Measurements from ENCODE around the gene CCDC24. TPM values are rescaled to one million over a fixed set of nuclear protein-coding genes. Genes with fewer than 3 reads are reported as not detected.

CCDC24 gene
- total RNA-seq (2014; rRNA removed; shearing (Covaris generic)) (1.9 and 8.9 TPM in 2 replicates), total RNA-seq (2022) (4.6 and 9.2 TPM in 2 replicates), Bru-seq, nascent RNA (percentile 40 among the genes with signal in this experiment), BruChase-seq, experiment 1, labeled RNA remaining after a 6-hour chase (percentile 38 among the genes with signal in this experiment), BruChase-seq, experiment 2, labeled RNA remaining after a 2-hour chase (percentile 33 among the genes with signal in this experiment)
- long read RNA-seq, partial matches to known transcripts: 1 of 6 reads
- long read RNA-seq, other reads (novel, unspliced or antisense): 5 of 6 reads

DNA sequence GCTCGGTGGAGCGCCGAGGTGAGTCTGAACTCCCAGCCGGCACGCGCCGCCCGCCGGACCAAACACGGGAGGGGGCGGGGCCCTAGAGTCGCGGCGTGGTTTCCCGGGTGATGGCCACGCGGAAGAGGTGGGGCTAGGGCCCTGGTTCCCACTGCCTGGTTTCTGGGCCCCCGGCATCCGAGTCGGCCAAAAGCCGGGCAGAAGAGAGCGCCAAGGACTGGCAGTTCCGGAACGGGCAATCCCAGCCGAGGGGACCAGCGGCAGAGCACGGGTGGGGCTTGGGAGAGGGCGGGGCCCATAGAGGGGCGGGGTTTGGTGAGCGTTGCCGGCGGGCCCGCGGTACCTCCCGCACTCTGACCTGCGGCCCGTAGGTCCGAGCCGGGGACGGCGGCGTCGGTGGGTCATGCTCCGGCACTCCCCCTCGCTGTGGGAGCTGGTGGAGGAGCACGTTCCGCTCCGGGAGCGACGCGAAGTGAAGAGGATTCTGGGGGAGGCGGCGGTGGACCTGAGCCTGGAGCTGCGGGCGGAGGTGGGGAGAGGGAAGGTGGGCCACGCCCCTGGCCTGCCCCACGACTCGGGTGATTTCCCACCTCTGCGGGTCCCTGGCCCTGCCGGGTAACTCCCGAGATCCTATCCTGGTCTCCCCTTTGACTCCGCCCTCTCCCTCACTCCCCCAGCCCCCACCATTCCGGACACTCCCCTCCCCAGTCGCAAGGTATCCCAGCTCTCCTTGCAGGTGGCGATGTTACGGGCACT lies at the start of gene CCDC24:
CCDC24 (plus strand) TSS at position 124 of the 756 bp plus-strand sequence; CDS start at position 404, 280 bp downstream.
- Histone ChIP-seq H2AFZ (ENCODE audit: low read length) (peak within 1 kb of the TSS; percentile 90), H3K27ac (ENCODE audit: low read depth, low read length, poor library complexity, severe bottlenecking) (no peak within 1 kb of the TSS), H4K20me1 (ENCODE audit: insufficient read depth, low read length) (no peaks in the 10 kb centered on the region), H3K4me2 (ENCODE audit: low read length) (peak within 1 kb of the TSS; percentile 83), H3K36me3 (ENCODE audit: insufficient read depth, low read length) (no peaks in the 10 kb centered on the region), H3K79me2 (ENCODE audit: insufficient read depth, low read depth, low read length) (no peaks in the 10 kb centered on the region), H3K4me3 (ENCODE audit: low read depth, low read length, poor library complexity, severe bottlenecking) (peak within 1 kb of the TSS; percentile 71), H3K4me1 (ENCODE audit: insufficient read depth, low read length, poor library complexity, severe bottlenecking) (peaks cover 28% of the 10 kb centered on the region), H3K9me2 (ENCODE audit: insufficient read depth, low read length) (no peaks in the 10 kb centered on the region), H3K9me3 (ENCODE audit: low read length) (no peaks in the 10 kb centered on the region)
- TF ChIP-seq EZH2phosphoT487 (IDR thresholded peaks at IDR 0.05; ENCODE audit: borderline replicate concordance, low read depth, low read length): no peak
- TF ChIP-seq, protein P1, sequence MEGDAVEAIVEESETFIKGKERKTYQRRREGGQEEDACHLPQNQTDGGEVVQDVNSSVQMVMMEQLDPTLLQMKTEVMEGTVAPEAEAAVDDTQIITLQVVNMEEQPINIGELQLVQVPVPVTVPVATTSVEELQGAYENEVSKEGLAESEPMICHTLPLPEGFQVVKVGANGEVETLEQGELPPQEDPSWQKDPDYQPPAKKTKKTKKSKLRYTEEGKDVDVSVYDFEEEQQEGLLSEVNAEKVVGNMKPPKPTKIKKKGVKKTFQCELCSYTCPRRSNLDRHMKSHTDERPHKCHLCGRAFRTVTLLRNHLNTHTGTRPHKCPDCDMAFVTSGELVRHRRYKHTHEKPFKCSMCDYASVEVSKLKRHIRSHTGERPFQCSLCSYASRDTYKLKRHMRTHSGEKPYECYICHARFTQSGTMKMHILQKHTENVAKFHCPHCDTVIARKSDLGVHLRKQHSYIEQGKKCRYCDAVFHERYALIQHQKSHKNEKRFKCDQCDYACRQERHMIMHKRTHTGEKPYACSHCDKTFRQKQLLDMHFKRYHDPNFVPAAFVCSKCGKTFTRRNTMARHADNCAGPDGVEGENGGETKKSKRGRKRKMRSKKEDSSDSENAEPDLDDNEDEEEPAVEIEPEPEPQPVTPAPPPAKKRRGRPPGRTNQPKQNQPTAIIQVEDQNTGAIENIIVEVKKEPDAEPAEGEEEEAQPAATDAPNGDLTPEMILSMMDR (conservative IDR thresholded peaks at IDR 0.05; ENCODE audit: low read length): no peak
- ChIA-PET POLR2A (no interaction called here), CTCF (ENCODE audit: unreplicated experiment) (interaction anchor here (0.9 to 1.2 kb wide), 2 partner anchors 16 to 49 kb away, joined by 3 to 4 read pairs; partner anchors contain the start of gene ATP6V0B)
- intact Hi-C loops (cut with micrococcal nuclease; ENCODE audit: unreplicated experiment): loop anchor here (1.0 to 2.0 kb wide), 2 partner anchors 17 to 39 kb away; partner anchors contain the start of gene ATP6V0B
- BruUV-seq (replicated peaks): no TSS peak
- peak; percentile 71 for DNase-seq (ENCODE audit: low spot score)

GRCh38 chr1:43942411-43942810 lies 49.0 kb upstream of the CCDC24 start:
- POLR2A ChIA-PET: no interaction called here
- Histone ChIP-seq H3K36me3 (ENCODE audit: insufficient read depth, low read length) (peaks cover 7% of the 10 kb centered on the region; the same call in 1 of the 2 replicates), H3K79me2 (ENCODE audit: insufficient read depth, low read depth, low read length) (peaks cover 3% of the 10 kb centered on the region; the same call in 1 of the 2 replicates), H3K4me3 (ENCODE audit: low read depth, low read length, poor library complexity, severe bottlenecking) (no peak overlapping the region), H4K20me1 (ENCODE audit: insufficient read depth, low read length) (no peaks in the 10 kb centered on the region), H3K9me3 (ENCODE audit: low read length) (no peaks in the 10 kb centered on the region), H3K4me2 (ENCODE audit: low read length) (no peak overlapping the region), H3K27ac (ENCODE audit: low read depth, low read length, poor library complexity, severe bottlenecking) (no peak overlapping the region), H3K9me2 (ENCODE audit: insufficient read depth, low read length) (no peaks in the 10 kb centered on the region), H3K4me1 (ENCODE audit: insufficient read depth, low read length, poor library complexity, severe bottlenecking) (peaks cover 12% of the 10 kb centered on the region), H2AFZ (ENCODE audit: low read length) (no peak overlapping the region)
- intact Hi-C loops (cut with micrococcal nuclease; ENCODE audit: unreplicated experiment): no loop called here
- CTCF ChIA-PET (ENCODE audit: unreplicated experiment): interaction anchor here (0.6 kb wide), 1 partner anchor 184 kb away, joined by 3 read pairs; no protein-coding TSS in a partner anchor
- TSS peak; percentile 28 for BruUV-seq (replicated peaks)
- TF ChIP-seq, protein P1 (conservative IDR thresholded peaks at IDR 0.05; ENCODE audit: low read length): no peak
- no peak for TF ChIP-seq EZH2phosphoT487 (IDR thresholded peaks at IDR 0.05; ENCODE audit: borderline replicate concordance, low read depth, low read length)
- DNase-seq (ENCODE audit: low spot score): no peak

Measured in OCI-LY7 (cell line).